ENCODE measurements around the gene GPSM1. TPM values are rescaled to one million over a fixed set of nuclear protein-coding genes. Genes with fewer than 3 reads are reported as not detected.

The GPSM1 gene
- total and polyA plus RNA-seq, 8 donors, result 3.5 to 17.4 (median 12.1) TPM

- TF ChIP-seq EP300 (IDR thresholded peaks at IDR 0.05), result no peak
- no peak for TF ChIP-seq CTCF (IDR thresholded peaks at IDR 0.05)
- TF ChIP-seq POLR2A (IDR thresholded peaks at IDR 0.05), result no peak
- TF ChIP-seq POLR2AphosphoS5 (IDR thresholded peaks at IDR 0.05), result no peak
- Histone ChIP-seq H3K4me3 (no peak overlapping the region), H3K9me3 (no peaks in the 10 kb centered on the region), H3K36me3 (no peaks in the 10 kb centered on the region), H3K4me1 (peaks cover 0 to 13% (median 8%) of the 10 kb centered on the region in 4 donors), H3K27me3 (peaks cover 0 to 72% (median 7%) of the 10 kb centered on the region in 3 donors), H3K27ac (no peak overlapping the region)
- DNase-seq, result no peak
- 86 to 90% (median 87%) methylated on average over 22 to 30 of the region's 30 CpGs for WGBS, 5 donors
- intact Hi-C loops (cut with DNase I; ENCODE audit: low total_unique reads), result loop anchor here (10.0 kb wide), 1 partner anchor 115 kb away; no protein-coding TSS in a partner anchor
Measured at GRCh38 chr9:136289651-136290507, 37.5 kb upstream of the GPSM1 start.

GRCh38 chr9:136290508-136291000, 36.8 kb upstream of the GPSM1 start:
- peaks cover 0 to 13% (median 8%) of the 10 kb centered on the region in 4 donors for H3K4me1 ChIP-seq
- intact Hi-C loops (cut with DNase I; ENCODE audit: low total_unique reads), result no loop called here
- H3K36me3 ChIP-seq, result no peaks in the 10 kb centered on the region
- TF ChIP-seq POLR2A (IDR thresholded peaks at IDR 0.05) (no peak), POLR2AphosphoS5 (IDR thresholded peaks at IDR 0.05) (no peak), EP300 (IDR thresholded peaks at IDR 0.05) (no peak), CTCF (IDR thresholded peaks at IDR 0.05) (no peak)
- no peak overlapping the region for H3K4me3 ChIP-seq
- DNase-seq, result no peak
- no peaks in the 10 kb centered on the region for H3K9me3 ChIP-seq
- H3K27ac ChIP-seq, result no peak overlapping the region
- 88 to 98% (median 92%) methylated on average over 5 to 31 of the region's 31 CpGs for WGBS, 5 donors
- peaks cover 0 to 68% (median 7%) of the 10 kb centered on the region in 3 donors for H3K27me3 ChIP-seq

GRCh38 chr9:136291306-136292025, 35.9 kb upstream of the GPSM1 start:
- H3K9me3 ChIP-seq, result no peaks in the 10 kb centered on the region
- WGBS, 5 donors, result 77 to 91% (median 88%) methylated on average over 17 to 22 of the region's 22 CpGs
- H3K27me3 ChIP-seq, result peaks cover 0 to 67% (median 7%) of the 10 kb centered on the region in 3 donors
- TF ChIP-seq EP300 (IDR thresholded peaks at IDR 0.05) (no peak), POLR2AphosphoS5 (IDR thresholded peaks at IDR 0.05) (no peak), POLR2A (IDR thresholded peaks at IDR 0.05) (no peak), CTCF (IDR thresholded peaks at IDR 0.05) (no peak)
- no peak for DNase-seq
- no peaks in the 10 kb centered on the region for H3K36me3 ChIP-seq
- peaks cover 0 to 17% (median 13%) of the 10 kb centered on the region in 4 donors for H3K4me1 ChIP-seq
- H3K4me3 ChIP-seq, result no peak overlapping the region
- no peak overlapping the region for H3K27ac ChIP-seq
- intact Hi-C loops (cut with DNase I; ENCODE audit: low total_unique reads), result no loop called here

GRCh38 chr9:136292026-136292538, 35.3 kb upstream of the GPSM1 start:
- no peak for TF ChIP-seq EP300 (IDR thresholded peaks at IDR 0.05)
- TF ChIP-seq POLR2A (IDR thresholded peaks at IDR 0.05), result no peak
- TF ChIP-seq POLR2AphosphoS5 (IDR thresholded peaks at IDR 0.05), result no peak
- no peak for TF ChIP-seq CTCF (IDR thresholded peaks at IDR 0.05)
- H3K4me1 ChIP-seq, result peaks cover 0 to 23% (median 18%) of the 10 kb centered on the region in 4 donors
- 58 to 85% (median 82%) methylated on average over 16 to 19 of the region's 19 CpGs for WGBS, 5 donors
- H3K27me3 ChIP-seq, result peaks cover 0 to 67% (median 7%) of the 10 kb centered on the region in 3 donors
- no peak overlapping the region for H3K27ac ChIP-seq
- no peaks in the 10 kb centered on the region for H3K9me3 ChIP-seq
- no peak for DNase-seq
- no peaks in the 10 kb centered on the region for H3K36me3 ChIP-seq
- no peak overlapping the region for H3K4me3 ChIP-seq
- intact Hi-C loops (cut with DNase I; ENCODE audit: low total_unique reads), result no loop called here
